Fibroblast of lung (primary cell): ENCODE data around the gene DVL1.

Experiments used
- EZH2 ChIP-seq: IDR thresholded peaks from 2 replicates; pipeline ENCODE4 v1.5.1; 2012; ENCODE audit warnings: low read length, control low read depth, mild to moderate bottlenecking; ENCODE audit errors: missing control alignments
- TF ChIP-seq, protein P1 (sequence below), 2 donors: IDR thresholded peaks in 1 of 2; conservative IDR thresholded peaks in 1 of 2; 1 replicate in 1 of 2; 2 replicates in 1 of 2; pipeline ENCODE4 v1.5.1; 2011 to 2012; ENCODE audit warnings: low read length in 2 of 2, control low read depth in 1 of 2, inconsistent platforms in 1 of 2, low read depth in 1 of 2, mild to moderate bottlenecking in 1 of 2

DNA sequence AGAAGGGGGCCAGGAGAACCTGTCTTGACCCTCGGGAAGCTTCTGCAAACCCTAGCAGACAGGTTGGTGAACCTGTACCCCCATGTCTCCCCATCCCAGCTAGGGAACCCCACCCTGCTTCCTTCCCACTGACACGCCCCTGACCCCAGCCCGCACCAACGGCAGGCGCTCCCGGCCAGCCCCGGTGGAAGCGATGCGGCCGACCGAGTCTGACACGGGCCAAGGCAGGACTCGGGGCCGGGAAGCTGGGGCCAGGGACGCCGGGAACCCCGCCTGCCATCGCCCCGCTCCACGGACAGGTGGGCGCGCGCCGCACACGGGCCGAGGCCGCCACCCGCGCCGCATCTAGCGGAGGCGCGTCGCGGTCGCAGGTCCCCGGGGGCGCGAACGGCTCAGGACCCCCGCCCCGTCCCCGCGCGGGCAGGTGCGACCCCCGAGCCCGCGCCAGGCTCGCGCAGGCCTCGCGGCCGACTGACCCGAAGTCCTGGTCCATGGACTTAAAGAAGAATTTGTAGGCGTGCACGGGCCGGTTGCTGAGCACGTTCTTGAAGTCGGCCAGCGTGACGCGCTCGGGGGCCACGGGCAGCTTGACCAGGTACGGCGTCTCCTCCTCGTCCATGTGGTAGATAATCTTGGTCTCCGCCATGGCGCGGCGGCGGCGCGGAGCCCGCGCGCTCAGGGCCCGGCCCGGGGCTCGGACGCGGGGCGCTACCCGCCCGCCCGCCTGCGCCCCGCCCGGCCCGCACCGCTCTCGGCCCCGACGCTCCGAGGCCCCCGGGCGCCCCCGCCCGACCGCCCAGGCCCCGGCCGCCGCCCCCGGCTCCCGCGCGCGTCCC, 580 bp downstream of the DVL1 start:
- TF ChIP-seq, protein P1, sequence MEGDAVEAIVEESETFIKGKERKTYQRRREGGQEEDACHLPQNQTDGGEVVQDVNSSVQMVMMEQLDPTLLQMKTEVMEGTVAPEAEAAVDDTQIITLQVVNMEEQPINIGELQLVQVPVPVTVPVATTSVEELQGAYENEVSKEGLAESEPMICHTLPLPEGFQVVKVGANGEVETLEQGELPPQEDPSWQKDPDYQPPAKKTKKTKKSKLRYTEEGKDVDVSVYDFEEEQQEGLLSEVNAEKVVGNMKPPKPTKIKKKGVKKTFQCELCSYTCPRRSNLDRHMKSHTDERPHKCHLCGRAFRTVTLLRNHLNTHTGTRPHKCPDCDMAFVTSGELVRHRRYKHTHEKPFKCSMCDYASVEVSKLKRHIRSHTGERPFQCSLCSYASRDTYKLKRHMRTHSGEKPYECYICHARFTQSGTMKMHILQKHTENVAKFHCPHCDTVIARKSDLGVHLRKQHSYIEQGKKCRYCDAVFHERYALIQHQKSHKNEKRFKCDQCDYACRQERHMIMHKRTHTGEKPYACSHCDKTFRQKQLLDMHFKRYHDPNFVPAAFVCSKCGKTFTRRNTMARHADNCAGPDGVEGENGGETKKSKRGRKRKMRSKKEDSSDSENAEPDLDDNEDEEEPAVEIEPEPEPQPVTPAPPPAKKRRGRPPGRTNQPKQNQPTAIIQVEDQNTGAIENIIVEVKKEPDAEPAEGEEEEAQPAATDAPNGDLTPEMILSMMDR (conservative IDR thresholded peaks at IDR 0.05 in 1 of 2, IDR thresholded peaks at IDR 0.05 in 1 of 2; ENCODE audit: low read depth in 1 of 2, low read length in 2 of 2) = no peak
- TF ChIP-seq EZH2 = no peak
